Brain microvascular endothelial cell (primary cell): Measurements from ENCODE around the gene UNC5B.

Source experiments
- DNase-seq: peaks from one replicate; pipeline ENCODE4 v3.0.0-alpha.2; 2020
- H3K27ac ChIP-seq: fragments of 250-450 bp; sonication (Bioruptor Pico); 2 replicates; pipeline ENCODE4 v1.5.1; 2020; ENCODE audit warnings: mild to moderate bottlenecking, moderate library complexity
- H3K27me3 ChIP-seq: fragments of 250-450 bp; sonication (Bioruptor Pico); replicated peaks from 2 replicates; pipeline ENCODE4 v1.5.1; 2020; ENCODE audit warnings: mild to moderate bottlenecking
- H3K36me3 ChIP-seq: fragments of 250-450 bp; sonication (Bioruptor Pico); replicated peaks from 2 replicates; pipeline ENCODE4 v1.5.1; 2020; ENCODE audit warnings: mild to moderate bottlenecking
- H3K4me3 ChIP-seq: 2 replicates; pipeline ENCODE4 v1.5.1; 2011; ENCODE audit warnings: low read depth, mild to moderate bottlenecking, control low read depth, low read length, moderate library complexity
- in situ Hi-C: cut with HindIII; loops from 2 replicates; pipeline ENCODE4 v1.10.0; 2017; ENCODE audit warnings: low sequenced_read_pairs, low pct_ligation_motif_present
- TF ChIP-seq, protein P1 (sequence below): IDR thresholded peaks from 2 replicates; pipeline ENCODE4 v1.5.1; 2011; ENCODE audit warnings: low read depth, mild to moderate bottlenecking, moderate library complexity, low read length, control low read depth, inconsistent platforms; ENCODE audit errors: missing control alignments

UNC5B gene

DNA sequence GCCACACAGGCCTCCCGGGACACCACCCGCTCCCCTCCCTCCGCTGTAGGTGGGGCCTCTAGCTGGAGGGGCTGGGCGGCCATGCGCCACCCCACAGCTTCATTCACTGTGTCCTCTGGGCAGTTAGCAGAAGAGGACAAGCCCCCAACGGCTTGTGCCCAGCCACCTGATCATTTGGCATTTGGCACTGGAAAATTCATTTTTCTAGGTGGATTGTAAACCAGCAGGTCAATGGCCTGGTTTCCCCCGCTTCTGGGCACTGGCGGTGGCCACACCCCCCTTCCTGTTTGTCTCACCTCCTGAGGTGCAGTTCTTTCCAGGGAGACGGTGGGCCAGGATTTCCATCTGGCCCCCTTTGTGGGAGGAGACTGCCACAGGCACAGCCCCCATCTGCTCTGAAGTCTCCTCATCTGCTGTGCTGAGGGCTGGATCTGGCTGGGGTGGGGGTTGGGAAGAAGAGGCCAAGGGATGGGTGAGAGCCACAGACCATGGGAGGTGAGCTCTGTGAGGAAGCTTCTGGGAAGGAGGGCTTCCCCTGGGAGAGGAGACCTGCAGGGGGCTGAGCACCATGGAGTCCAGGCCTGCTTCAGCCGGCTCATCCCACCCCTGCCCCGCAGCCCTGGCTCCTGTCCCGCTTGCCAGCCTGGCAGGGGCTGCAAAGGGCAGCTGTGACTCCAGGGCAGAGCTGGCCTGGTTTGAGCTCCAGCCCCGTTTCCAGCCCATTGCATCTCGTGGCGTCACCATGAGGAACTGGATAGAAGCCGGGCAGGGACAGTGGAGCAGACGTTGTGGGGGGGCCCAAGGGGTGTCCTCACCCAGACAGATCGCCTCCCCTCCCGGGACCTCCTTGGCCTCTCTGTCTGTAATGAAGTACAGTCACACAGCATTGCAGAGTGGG lies 66.6 kb downstream of the UNC5B start:
- DNase-seq: no peak
- in situ Hi-C loops: no loop called here
- Histone ChIP-seq H3K27me3 (no peaks in the 10 kb centered on the region), H3K4me3 (no peak overlapping the region), H3K27ac (no peak overlapping the region), H3K36me3 (no peaks in the 10 kb centered on the region)
- TF ChIP-seq, protein P1, sequence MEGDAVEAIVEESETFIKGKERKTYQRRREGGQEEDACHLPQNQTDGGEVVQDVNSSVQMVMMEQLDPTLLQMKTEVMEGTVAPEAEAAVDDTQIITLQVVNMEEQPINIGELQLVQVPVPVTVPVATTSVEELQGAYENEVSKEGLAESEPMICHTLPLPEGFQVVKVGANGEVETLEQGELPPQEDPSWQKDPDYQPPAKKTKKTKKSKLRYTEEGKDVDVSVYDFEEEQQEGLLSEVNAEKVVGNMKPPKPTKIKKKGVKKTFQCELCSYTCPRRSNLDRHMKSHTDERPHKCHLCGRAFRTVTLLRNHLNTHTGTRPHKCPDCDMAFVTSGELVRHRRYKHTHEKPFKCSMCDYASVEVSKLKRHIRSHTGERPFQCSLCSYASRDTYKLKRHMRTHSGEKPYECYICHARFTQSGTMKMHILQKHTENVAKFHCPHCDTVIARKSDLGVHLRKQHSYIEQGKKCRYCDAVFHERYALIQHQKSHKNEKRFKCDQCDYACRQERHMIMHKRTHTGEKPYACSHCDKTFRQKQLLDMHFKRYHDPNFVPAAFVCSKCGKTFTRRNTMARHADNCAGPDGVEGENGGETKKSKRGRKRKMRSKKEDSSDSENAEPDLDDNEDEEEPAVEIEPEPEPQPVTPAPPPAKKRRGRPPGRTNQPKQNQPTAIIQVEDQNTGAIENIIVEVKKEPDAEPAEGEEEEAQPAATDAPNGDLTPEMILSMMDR: no peak

DNA sequence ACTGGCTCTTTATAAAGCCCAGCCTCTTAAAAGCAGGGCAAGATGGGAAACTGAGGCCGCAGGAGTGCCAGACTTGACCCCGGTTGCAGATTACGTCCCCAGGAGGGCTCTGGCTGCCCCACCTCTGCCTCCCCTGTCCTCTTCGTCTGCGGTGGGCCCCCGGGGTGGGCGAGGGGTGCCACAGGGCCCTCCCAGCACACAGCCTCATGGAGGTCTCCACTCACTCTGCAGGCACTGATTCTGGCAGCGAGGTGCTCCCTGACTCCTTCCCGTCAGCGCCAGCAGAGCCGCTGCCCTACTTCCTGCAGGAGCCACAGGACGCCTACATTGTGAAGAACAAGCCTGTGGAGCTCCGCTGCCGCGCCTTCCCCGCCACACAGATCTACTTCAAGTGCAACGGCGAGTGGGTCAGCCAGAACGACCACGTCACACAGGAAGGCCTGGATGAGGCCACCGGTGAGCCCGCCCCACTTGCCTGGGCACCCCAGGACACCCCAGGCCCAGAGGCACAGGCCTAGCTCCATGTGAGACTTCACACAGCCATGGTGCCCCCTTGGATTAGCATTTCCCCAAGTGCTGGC lies 67.3 kb downstream of the UNC5B start:
- DNase-seq: no peak
- TF ChIP-seq, protein P1: no peak
- no peaks in the 10 kb centered on the region for H3K27me3 ChIP-seq
- in situ Hi-C loops: no loop called here
- no peaks in the 10 kb centered on the region for H3K36me3 ChIP-seq
- no peak overlapping the region for H3K27ac ChIP-seq
- no peak overlapping the region for H3K4me3 ChIP-seq

DNA sequence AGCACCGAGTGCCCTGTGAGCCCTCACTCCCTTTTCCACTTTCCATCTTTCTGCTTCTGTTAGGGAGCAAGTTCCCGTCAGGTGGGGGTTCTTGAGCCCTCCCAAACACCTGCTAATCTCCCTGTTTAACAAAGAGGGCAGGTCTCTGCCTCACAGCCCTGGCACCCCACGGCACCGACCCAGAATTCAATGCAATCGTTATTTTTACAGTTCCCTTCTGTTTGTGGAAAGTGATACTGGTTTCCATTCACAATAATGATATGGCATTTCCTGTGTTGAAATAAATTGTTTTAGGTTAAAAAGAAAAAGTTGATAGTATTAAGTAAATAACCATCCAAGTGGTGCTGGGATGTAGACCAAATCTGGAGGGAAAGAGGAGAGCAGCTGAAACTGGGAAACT lies 67.8 kb downstream of the UNC5B start:
- no peak overlapping the region for H3K4me3 ChIP-seq
- DNase-seq: no peak
- H3K27ac ChIP-seq: no peak overlapping the region
- in situ Hi-C loops: no loop called here
- no peaks in the 10 kb centered on the region for H3K27me3 ChIP-seq
- H3K36me3 ChIP-seq: no peaks in the 10 kb centered on the region
- TF ChIP-seq, protein P1: no peak

DNA sequence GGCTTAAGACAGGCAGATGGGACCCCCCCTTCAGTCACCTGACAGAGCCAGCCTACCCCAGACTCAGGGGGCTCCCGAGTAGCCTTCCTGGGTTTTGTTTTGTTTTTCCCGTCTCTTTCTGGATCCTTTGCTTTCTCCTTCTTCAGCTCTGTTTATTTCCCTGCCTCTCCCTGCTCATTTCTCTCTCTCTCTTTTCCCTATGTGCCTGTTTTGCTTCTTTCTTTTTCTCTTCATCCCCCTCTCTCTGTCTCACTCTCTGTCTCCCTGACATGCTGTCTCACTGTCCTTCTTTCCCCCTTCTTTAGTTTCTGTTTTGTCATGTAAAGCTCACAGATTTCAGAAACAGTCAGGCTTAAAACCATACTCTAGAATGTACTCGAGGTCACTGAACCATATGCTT lies 68.5 kb downstream of the UNC5B start:
- no peaks in the 10 kb centered on the region for H3K36me3 ChIP-seq
- no peak overlapping the region for H3K27ac ChIP-seq
- no peak overlapping the region for H3K4me3 ChIP-seq
- H3K27me3 ChIP-seq: no peaks in the 10 kb centered on the region
- TF ChIP-seq, protein P1: no peak
- DNase-seq: no peak
- in situ Hi-C loops: no loop called here

DNA sequence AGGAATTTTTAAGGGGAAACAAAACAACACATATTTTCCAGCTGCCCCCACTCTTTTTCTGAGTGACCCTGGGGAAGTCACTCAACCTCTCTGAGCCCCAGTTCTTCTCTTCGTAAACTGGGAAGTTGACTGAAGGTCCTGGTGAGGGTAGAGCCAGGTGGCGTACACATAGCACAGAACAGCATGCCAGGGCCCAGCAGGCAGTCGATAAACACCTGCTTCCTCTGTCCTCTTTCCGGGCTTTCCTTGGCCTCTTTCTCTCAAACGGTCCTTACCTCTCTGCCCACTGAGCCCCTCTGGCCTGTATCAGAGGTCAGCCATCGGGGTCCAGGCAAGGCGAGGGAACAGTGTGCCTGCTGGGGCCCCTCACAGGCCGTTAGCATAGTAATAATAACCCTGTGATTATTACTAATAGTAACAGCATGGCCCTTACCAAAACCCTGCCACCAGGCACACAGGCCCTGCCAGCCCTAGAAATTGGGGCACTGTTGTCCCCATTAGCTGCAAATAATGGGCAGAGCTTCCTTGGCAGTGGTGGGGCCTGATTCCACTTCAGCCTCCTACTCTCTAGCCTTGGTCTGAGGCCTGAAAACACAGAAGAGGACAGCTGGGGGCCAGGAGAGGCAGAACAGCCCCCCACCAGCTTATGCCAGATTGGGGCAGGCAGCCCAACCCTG lies 69.4 kb downstream of the UNC5B start:
- in situ Hi-C loops: no loop called here
- DNase-seq: no peak
- Histone ChIP-seq H3K27ac (no peak overlapping the region), H3K4me3 (no peak overlapping the region), H3K27me3 (no peaks in the 10 kb centered on the region), H3K36me3 (no peaks in the 10 kb centered on the region)
- TF ChIP-seq, protein P1: no peak
